Skin of body (tissue), 2 donors: ENCODE results near the gene DIPK1B. TPM values are rescaled to one million over a fixed set of nuclear protein-coding genes. Genes with fewer than 3 reads are reported as not detected.
A peak's percentile ranks its signal among the peaks of the same experiment; 100 is the strongest.

Source experiments
- DNase-seq: peaks from one replicate; lab custom pipeline; 2025; lab: John Stamatoyannopoulos, UW
- total RNA-seq: library from RNA; depleted of rRNA; stranded (reverse); fragments of >200 nt; gene quantifications from one replicate; pipeline ENCODE4 v1.2.3, GENCODE V29; 2014

The DIPK1B gene
- total RNA-seq, 1 donor from 2014 or later, result 7.0 TPM

GRCh38 chr9:136686794-136687711, 25.3 kb upstream of the DIPK1B start, which contains the start of gene AGPAT2:
Gene AGPAT2 (minus strand): TSS chr9:136687457. CDS start chr9:136687357, 100 bp downstream.
- DNase-seq, result peak; percentile 33

GRCh38 chr9:136687721-136688223, 24.6 kb upstream of the DIPK1B start:
- DNase-seq, result no peak

GRCh38 chr9:136688274-136689107, 23.9 kb upstream of the DIPK1B start:
- no peak for DNase-seq

- no peak for DNase-seq
These were observed 23.3 kb upstream of the DIPK1B start for GRCh38 chr9:136689108-136689460.

DNA sequence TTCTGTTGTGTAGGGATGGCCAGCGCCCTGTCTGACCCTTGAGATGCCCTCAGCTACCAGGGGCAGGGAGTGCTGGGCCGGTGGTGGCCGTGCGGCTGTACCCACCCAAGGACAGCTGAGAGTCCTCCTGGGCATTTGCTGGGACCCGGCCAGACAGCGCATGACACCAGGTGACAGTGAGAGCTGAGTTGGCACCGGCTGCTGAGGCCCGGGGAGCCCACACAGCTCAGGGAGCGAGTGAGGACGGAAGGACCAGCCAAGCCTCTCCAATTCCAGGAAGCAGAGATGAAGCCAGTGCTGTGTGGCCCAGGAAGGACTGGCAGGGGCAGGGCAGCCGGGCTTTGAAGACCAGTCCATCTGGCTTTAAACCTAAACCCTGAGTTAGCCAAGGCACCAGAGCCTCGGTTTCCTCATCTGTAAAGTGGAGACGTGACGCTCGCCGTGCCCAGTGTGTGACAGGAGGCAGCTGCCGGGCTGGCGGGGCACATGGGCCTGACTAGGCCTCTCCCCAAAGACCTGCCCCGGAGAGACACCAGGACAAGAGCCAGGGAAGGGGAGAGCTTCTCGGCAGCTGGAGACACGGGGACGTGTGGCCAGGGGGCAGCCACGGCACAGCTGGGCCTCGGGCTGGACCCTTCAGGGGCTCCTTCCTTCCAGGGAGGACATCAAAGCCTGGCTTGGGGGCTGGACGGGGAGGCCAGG, 22.1 kb upstream of the DIPK1B start:
- no peak for DNase-seq

DNA sequence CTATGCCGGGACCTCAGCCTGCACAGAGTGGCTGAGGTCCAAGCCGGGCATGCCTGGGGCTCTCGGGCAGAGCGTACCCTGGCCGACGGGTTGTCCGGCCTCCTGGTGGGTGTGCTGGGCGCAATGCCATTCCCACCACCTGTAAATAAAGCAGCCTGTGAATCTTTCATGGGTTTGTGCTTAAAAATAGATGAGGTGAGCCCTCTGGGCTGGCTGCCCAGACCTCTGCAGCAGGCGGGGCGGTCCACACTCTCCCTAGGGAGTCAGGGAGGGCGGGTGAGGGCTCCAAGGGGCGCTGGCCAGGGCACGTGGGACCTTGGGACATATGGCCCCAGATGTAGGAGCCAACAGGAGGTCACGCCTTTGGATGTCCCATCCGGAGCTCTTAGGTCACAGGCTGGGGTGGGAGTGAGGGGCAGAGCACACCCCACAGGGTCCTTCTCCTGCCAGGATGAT, 21.5 kb upstream of the DIPK1B start:
- no peak for DNase-seq

DNA sequence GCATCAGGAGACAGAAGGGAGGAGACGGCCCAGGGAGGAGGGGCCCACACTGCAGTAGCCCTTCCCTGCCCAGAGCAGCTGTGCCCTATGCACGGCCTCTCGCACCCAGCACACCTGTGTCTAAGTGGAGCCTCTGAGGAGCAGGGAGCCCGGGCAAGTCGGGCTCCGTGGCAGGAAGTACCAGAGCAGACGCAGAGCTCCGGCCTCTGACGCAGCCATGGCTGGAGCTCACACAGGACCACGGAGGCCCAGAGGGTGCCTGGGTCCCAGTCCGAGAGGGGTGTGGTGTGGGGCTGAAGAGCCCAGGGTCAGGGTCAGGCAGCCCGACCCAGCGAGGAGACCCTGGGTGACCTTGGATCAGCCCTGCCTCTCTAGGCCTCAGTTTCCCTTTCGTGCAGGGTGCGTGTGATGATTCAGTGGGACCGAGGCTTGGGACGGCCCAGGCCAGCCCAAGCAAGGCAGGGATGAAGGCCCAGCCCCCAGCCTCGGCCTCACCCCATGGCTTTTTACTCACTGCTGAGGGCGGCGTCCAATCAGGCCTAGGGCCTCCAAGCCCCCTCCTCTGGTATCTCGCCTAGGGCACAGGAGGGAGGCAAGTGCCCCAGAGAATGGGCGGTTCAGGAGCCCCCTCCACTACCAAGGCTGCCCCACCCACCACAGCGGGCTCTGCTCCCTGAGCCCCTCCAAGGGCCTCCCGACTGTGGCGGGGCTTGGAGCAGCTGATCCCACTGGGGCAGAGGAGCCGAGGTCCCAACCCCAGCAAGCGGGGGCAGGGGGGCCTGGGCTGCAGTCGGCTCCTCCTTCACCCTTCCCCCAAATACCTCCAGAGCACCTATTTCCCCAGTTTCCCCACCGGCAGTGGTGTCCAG, 20.8 kb upstream of the DIPK1B start:
- DNase-seq, result no peak

DNA sequence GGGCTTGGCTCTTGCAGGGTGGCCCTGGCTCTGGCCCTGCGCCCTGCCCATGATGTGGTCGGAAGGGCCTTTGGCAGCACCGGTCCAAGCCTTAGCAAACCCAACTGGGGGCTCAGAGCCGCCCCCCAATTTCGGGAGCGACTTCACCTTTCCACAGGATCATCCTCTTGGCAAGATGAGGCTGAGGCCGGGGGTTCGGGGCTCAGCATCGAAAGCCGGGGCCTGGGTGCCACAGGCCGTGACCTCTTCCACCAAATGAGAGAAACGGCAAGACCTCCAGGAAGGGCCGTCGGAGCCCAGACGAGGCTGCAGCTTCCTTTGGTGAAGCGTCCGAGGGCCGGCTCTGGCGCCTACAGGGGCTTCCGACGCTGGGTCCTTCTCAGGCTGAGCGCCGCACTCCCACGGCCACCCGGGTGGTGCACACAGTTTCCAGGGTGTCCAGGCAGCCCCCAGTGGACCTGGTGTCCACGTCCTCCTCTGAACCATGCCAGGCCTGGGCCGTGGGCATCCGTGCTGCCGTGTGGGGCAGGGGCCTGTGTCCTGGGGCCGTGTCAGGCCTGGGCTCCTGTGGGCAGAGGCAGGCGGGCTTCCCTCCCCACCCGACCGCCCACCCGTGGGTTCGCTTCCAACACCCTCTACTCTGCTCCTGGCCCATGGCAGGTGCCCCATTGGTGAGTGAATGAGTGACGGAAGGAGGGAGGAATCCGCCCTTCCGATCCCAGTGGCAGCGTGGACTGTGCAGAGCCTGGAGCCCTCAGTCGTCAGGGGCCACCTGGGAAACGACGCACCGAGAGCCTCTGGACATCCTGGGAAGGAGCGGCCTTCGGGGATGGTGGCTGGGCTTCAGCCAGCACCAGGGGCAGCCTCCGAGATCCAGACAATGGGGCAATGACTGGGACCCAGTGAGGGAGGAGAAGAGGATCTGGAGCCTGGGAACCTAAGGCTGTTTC, 19.9 kb upstream of the DIPK1B start:
- no peak for DNase-seq

- DNase-seq, result no peak
These were observed 19.3 kb upstream of the DIPK1B start for GRCh38 chr9:136693135-136693489.

DNA sequence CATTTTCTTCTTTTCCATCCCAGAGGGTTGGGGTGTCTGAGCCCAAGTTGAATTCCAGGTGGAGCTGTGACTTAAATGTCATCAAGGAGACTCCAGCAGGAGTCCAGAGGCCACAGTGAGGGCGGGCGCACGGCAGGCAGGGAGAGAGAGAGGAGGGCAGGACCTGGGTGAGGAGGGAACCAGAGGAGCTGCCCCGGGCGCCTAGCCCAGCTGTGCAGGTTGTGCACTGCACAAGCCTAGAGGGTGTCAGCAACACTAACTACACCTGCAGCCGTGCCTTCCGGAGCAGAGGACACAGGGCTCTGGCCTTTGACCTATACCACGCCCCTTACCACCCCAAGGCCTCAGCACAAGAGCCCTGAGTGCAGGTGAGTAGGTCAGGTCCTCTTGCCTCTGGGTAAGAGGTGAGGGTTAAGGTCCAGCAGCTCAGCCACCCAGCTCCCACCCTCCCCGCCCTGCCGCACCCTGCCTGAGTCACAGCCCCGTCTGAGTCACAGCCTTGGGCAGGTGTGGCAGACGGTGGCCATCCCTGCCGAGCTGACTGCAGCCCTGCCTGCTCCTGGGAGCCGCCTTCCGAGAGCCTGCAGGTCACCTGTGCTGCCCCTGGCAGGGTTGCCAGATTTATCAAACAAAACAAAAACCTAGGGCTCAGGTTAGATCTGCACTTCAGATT, 18.7 kb upstream of the DIPK1B start:
- DNase-seq, result no peak

DNA sequence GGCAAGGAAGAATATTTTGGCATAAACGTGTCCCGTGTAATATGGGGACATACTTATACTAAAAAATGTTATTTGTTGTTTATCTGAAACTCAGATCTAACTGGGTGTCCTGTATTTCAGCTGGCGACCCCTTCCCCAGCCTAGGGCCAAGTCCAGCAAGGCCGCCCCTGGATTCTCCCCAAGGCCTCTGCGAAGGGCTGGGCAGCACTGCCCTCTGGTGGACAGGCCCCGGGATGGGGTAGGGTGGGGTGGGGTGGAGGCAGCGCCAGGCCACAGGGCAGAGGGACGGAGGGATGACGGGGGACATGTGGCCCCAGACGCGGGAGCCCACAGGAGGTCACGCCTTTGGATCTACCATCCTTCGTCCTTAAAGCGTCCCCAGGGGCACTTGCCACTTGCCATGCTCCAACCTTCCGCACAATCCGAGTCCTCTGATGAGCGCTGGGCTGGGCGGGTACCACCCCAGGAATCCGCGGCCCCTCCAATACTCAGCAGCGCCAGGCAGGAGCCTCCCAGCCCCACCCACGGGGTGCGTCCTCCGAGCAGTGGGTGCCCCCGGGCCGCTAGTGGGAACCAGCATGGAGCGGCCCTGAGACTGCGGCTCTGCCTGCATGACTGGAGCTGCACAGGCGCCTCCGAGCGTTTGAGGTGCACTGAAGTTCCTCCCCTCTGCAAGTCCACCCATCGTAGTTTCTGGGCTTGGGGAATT, 18.1 kb upstream of the DIPK1B start:
- no peak for DNase-seq

GRCh38 chr9:136694872-136695247, 17.5 kb upstream of the DIPK1B start:
- DNase-seq, result no peak

GRCh38 chr9:136695435-136695895, 16.9 kb upstream of the DIPK1B start:
- no peak for DNase-seq

GRCh38 chr9:136695955-136696354, 16.4 kb upstream of the DIPK1B start:
- DNase-seq, result no peak

DNA sequence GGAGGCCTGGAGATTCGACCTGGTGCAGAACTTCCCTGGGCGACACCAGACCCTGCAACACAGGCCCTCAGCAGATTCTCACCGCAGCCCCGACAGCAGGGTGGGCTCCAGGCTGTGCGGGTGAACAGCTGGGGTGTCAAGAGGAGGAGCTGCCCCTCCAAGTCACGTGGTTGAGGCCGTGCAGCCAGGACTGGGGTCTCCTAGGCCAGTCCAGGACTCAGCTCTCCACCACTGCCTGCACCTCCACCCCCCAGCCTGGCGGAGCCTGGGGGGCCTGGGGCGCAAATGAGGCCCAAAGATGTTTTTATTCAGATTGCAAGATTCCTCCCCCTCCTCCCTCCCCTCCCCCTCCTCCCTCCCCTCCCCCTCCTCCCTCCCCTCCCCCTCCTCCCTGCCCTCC, 15.9 kb upstream of the DIPK1B start:
- DNase-seq, result no peak

DNA sequence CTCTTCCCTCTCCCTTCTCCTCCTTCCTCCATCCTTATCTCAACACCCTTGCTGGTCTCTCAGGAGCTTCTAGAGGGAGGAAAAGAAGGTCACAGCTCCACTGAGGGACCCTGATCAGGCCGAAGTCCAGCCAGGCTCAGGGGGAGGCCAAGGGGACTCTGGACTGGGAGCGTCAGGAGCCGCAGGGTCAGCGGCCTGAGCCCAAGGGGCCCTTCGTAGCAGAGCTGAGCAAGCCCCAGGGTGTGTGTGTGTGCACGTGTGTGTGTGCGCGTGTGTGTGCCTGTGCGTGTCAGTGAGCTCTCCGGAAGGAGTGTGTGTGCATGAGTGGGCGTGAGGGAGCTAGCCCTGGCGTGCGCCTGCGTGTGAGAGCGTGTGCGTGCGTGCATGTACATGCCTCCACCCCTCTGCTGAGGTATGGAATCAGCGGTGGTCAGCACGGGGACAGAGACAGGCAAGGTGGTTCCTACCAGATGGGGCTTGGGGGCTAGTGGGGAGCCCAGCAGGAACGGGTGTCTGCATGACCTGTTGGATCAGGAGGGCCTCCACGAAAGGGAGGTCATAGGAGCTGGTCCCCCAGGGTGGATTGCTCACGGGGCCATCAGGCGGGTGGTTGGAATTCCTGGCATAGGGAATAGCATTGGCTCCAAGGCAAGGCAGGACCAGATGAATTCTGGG, 15.1 kb upstream of the DIPK1B start:
- DNase-seq, result no peak

DNA sequence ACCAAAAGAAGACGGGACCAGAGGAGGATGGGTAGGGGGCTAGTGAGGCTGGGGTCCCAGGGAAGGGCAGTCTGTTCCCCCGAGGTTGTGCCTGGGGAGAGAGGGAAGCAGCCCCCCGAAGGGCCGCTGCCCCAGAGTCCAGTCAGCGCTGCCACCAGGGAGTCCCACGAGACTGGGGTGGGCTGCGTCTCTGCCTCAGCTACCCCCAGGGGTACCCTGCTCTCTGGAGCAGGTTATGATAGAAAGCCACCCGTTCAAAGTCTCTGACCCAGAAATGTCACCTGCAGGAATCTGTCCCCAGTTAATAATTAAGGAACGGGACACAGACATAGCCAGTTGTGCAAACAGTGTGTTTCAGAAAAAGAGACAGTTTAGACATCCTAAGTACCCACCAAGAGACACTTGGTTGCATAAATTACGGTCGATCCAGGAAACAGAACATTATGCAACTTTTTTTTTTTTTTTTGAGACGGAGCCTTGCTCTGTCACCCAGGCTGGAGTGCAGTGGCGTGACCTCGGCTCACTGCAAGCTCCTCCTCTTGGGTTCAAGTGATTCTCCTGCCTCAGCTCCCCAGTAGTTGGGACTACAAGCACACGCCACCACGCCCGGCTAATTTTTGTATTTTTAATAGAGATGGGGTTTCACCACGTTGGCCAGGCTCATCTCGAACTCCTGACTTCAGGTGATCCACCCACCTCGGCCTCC, 14.4 kb upstream of the DIPK1B start:
- DNase-seq, result no peak
